CD4-positive, alpha-beta T cell (primary cell): ENCODE measurements around the gene MASP2. TPM values are rescaled to one million over a fixed set of nuclear protein-coding genes. Genes with fewer than 3 reads are reported as not detected.

Source experiments
- ATAC-seq: fragments of 200-7000 bp; cut with Tn5 transposase; one replicate; pipeline ENCODE4 v1.10.0; 2022; ENCODE audit warnings: mild to moderate bottlenecking; ENCODE audit not compliant: poor library complexity
- CTCF ChIA-PET: fragments of 350-600 bp; sonication (Branson Sonifier 250); formaldehyde crosslinking; loops from one replicate; lab custom pipeline; 2021; ENCODE audit warnings: antibody characterized with exemption, inconsistent platforms; lab: Charles Lee
- POLR2A ChIA-PET: fragments of 350-600 bp; sonication (Branson Sonifier 250); formaldehyde crosslinking; loops from one replicate; lab custom pipeline; 2021; ENCODE audit warnings: antibody characterized with exemption, inconsistent platforms; lab: Charles Lee
- DNase-seq, 14 experiments: peaks; one replicate each; pipeline ENCODE4 v3.0.0-alpha.2; 2013 to 2020; ENCODE audit warnings: mixed read lengths in 2 of 14
- H3K27ac ChIP-seq, 2 donors: one replicate each; pipeline versions ENCODE4 v1.5.1 to v1.7.0; 2013; ENCODE audit warnings: low read length in 2 of 2, low read depth in 1 of 2, mild to moderate bottlenecking in 1 of 2
- H3K27me3 ChIP-seq, 2 experiments: 1 replicate in 1 of 2; 2 replicates in 1 of 2; pipeline versions ENCODE4 v1.6.1 to v1.7.0; 2013; ENCODE audit warnings: low read length in 2 of 2, control low read depth in 1 of 2, mild to moderate bottlenecking in 1 of 2, moderate library complexity in 1 of 2; ENCODE audit not compliant: insufficient read depth in 2 of 2, control insufficient read depth in 1 of 2
- H3K36me3 ChIP-seq: one replicate; pipeline ENCODE4 v1.6.1; 2013; ENCODE audit warnings: low read length, control low read depth; ENCODE audit not compliant: insufficient read depth
- H3K4me1 ChIP-seq: one replicate; pipeline ENCODE4 v1.6.1; 2013; ENCODE audit warnings: low read length, control low read depth; ENCODE audit not compliant: insufficient read depth
- H3K4me3 ChIP-seq: one replicate; pipeline ENCODE4 v1.5.1; 2013; ENCODE audit warnings: mild to moderate bottlenecking, low read length, moderate library complexity
- H3K9me3 ChIP-seq, 2 experiments: 1 replicate in 1 of 2; 2 replicates in 1 of 2; pipeline versions ENCODE4 v1.6.1 to v1.7.0; 2013; ENCODE audit warnings: low read length in 2 of 2, mild to moderate bottlenecking in 2 of 2, control low read depth in 1 of 2, moderate library complexity in 1 of 2; ENCODE audit not compliant: control insufficient read depth in 1 of 2, insufficient read depth in 1 of 2
- H3K27ac Mint-ChIP-seq: one replicate; pipeline ENCODE4 v1.8.0; 2020; ENCODE audit warnings: mixed read lengths
- H3K27me3 Mint-ChIP-seq: one replicate; pipeline ENCODE4 v1.8.0; 2021; ENCODE audit warnings: mixed read lengths
- H3K36me3 Mint-ChIP-seq: one replicate; pipeline ENCODE4 v1.8.0; 2021; ENCODE audit warnings: low read depth, mixed read lengths
- H3K4me1 Mint-ChIP-seq: one replicate; pipeline ENCODE4 v1.8.0; 2021; ENCODE audit warnings: low read depth, mixed read lengths
- H3K4me3 Mint-ChIP-seq: one replicate; pipeline ENCODE4 v1.8.0; 2020; ENCODE audit warnings: mild to moderate bottlenecking, mixed read lengths
- H3K9me3 Mint-ChIP-seq: one replicate; pipeline ENCODE4 v1.8.0; 2020; ENCODE audit warnings: mixed read lengths
- CTCF ChIP-seq: fragments of 200-600 bp; IDR thresholded peaks from one replicate; pipeline ENCODE4 v1.8.0; 2022; ENCODE audit warnings: antibody characterized with exemption, mild to moderate bottlenecking
- intact Hi-C, 2 experiments: fragments of 100-400 bp; cut with DNase I in 1 of 2; cut with micrococcal nuclease in 1 of 2; formaldehyde crosslinking; loops; one replicate each; pipeline versions ENCODE4 v1.15.1 to v1.9.0; 2023 to 2025; cut with DNase I, micrococcal nuclease
- total RNA-seq, 174 experiments: library from RNA in 2 of 174; stranded (reverse) in 2 of 174; gene quantifications; one replicate each; pipeline ENCODE4 v1.2.3 and lab custom pipeline; 2021 to 2026

Gene MASP2
- total RNA-seq, 2 experiments from 2014 or later = 0.27 to 0.53 TPM

GRCh38 chr1:11071463-11072215 lies 24.6 kb upstream of the MASP2 start:
- intact Hi-C loops = no loop called here
- DNase-seq = no peak
- no peaks in the 10 kb centered on the region for H3K27me3 ChIP-seq
- Mint-ChIP-seq H3K4me3 (no peak overlapping the region), H3K4me1 (no peaks in the 10 kb centered on the region), H3K9me3 (no peaks in the 10 kb centered on the region), H3K36me3 (peaks cover 85% of the 10 kb centered on the region), H3K27ac (no peak overlapping the region), H3K27me3 (no peaks in the 10 kb centered on the region)
- CTCF ChIA-PET = interaction anchor here (1.7 kb wide), 1 partner anchor 34 kb away, joined by 8 read pairs; no protein-coding TSS in a partner anchor
- peaks cover 90% of the 10 kb centered on the region for H3K36me3 ChIP-seq
- POLR2A ChIA-PET = no interaction called here
- H3K27ac ChIP-seq = no peak overlapping the region
- H3K9me3 ChIP-seq = no peaks in the 10 kb centered on the region
- no peak overlapping the region for H3K4me3 ChIP-seq
- ATAC-seq = no peak
- no peaks in the 10 kb centered on the region for H3K4me1 ChIP-seq
- TF ChIP-seq CTCF = no peak

GRCh38 chr1:11070876-11071275 lies 23.8 kb upstream of the MASP2 start:
- H3K36me3 Mint-ChIP-seq = peaks cover 85% of the 10 kb centered on the region
- H3K9me3 Mint-ChIP-seq = no peaks in the 10 kb centered on the region
- ChIA-PET CTCF (interaction anchor here (1.7 kb wide), 1 partner anchor 33 kb away, joined by 8 read pairs; no protein-coding TSS in a partner anchor), POLR2A (interaction anchor here (2.1 kb wide), 1 partner anchor 11 kb away, joined by 7 read pairs; the partner anchor contains the start of gene SRM)
- H3K4me1 ChIP-seq = no peaks in the 10 kb centered on the region
- no peak overlapping the region for H3K4me3 Mint-ChIP-seq
- peaks cover 89% of the 10 kb centered on the region for H3K36me3 ChIP-seq
- no peak for DNase-seq
- no peaks in the 10 kb centered on the region for H3K4me1 Mint-ChIP-seq
- H3K27me3 ChIP-seq = no peaks in the 10 kb centered on the region
- H3K9me3 ChIP-seq = no peaks in the 10 kb centered on the region
- no peak overlapping the region for H3K27ac ChIP-seq
- intact Hi-C loops = no loop called here
- no peak for TF ChIP-seq CTCF
- no peaks in the 10 kb centered on the region for H3K27me3 Mint-ChIP-seq
- H3K27ac Mint-ChIP-seq = no peak overlapping the region
- no peak for ATAC-seq
- H3K4me3 ChIP-seq = no peak overlapping the region

- POLR2A ChIA-PET = interaction anchor here (2.1 kb wide), 1 partner anchor 9 kb away, joined by 7 read pairs; the partner anchor contains the start of gene SRM
- Mint-ChIP-seq H3K4me1 (no peaks in the 10 kb centered on the region), H3K27me3 (no peaks in the 10 kb centered on the region), H3K9me3 (no peaks in the 10 kb centered on the region), H3K4me3 (no peak overlapping the region), H3K27ac (no peak overlapping the region), H3K36me3 (peaks cover 84% of the 10 kb centered on the region)
- intact Hi-C loops = no loop called here
- Histone ChIP-seq H3K36me3 (peaks cover 83% of the 10 kb centered on the region), H3K27ac (no peak overlapping the region), H3K4me1 (no peaks in the 10 kb centered on the region), H3K27me3 (no peaks in the 10 kb centered on the region), H3K9me3 (no peaks in the 10 kb centered on the region), H3K4me3 (no peak overlapping the region)
- CTCF ChIA-PET = no interaction called here
- no peak for TF ChIP-seq CTCF
- DNase-seq = peak in 1 of 14 experiments; percentile 15
- no peak for ATAC-seq
Observed at GRCh38 chr1:11068600-11069473, 21.8 kb upstream of the MASP2 start.
